Ramos (cell line): Measurements from ENCODE around the gene LY86.
"Not testable (repeated sequence)": the region's sequence is repeated elsewhere in the genome, so short reads cannot be mapped to it uniquely, and the experiment has no call there.

Experiments
- in situ Hi-C: fragments of 300-500 bp; cut with MboI; formaldehyde crosslinking; loops from one replicate; pipeline ENCODE4 v1.14.3; 2022; ENCODE audit warnings: low sequenced_read_pairs; ENCODE audit not compliant: unreplicated experiment

LY86 gene

DNA sequence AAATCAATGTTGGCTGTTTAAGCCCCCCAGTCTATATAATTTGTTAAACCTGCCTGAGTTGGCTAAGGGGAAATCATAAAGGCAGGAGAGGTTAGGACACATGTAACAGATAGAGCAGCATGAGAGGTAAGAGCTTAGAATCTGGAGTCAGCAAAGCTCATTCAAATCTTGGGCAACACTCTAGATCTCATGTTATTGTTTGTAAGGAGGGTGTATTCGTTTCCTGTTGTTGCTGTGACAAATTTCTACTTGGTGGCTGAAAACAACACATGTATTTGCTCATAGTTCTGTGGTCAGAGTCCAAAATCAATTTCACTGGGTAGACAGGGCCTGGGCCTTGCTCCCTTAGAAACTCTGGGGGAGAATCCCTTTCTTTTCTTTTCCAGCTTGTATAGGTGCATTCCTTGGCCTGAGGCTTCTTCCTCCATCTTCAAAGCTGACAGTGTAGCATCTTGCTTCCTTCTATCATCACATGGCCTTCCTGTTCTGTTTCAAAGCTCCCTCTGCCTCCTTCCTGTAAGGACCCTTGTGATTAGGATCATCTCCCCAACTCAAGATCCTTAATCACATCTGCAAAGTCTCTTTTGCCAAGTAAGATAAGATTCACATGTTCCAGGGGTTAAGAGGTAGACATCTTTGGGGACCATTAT is 4.4 kb downstream of the LY86 start:
- in situ Hi-C loops, result no loop called here

DNA sequence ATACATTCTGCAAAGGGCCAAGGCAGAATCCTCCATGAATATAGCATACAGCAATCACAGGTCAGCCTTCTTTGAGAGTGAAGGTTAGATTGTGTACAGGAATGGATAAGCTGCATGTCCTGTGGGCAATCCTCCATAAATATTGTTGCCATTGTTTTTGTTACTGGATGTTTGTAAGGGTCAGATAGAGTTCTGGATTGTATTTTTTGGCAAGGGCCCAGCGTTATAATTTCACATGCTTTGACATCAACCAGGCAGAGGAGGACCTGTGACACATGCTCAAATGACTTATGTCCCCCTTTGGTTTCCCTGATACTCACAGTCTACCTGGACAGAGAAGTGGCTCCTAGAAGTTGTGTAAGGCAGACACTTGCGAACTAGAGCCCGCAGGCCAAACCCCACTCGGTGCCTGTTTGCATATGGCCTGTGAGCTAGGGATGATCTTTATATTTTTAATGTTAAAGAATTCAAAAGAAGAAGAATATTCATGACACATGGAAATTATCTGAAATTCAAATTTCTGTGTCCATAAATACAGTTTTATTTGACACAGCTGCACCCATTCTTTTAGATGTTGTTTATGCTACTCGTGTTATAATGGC is 5.4 kb downstream of the LY86 start:
- in situ Hi-C loops, result no loop called here

DNA sequence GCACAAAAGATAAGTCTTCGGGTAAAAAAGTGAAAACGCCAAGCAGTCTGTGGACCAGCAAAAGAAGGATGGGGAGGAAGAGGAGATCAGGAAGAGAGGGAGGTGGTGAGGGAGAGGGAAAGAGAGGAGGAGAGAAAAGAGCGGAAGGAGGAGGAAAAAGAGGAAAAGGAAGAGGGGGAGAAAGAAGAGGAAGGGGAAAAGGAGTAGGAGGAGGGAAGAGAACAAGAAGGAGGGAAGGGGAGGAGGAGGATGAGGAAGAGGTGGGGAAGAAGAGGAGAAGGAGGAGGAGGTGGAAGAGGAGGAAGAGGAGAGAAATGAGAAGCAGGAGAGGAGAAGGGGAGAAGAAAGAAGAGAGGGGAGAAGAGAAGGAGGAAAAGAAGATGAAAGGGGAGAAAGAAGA is 6.5 kb downstream of the LY86 start:
- in situ Hi-C loops, result no loop called here

DNA sequence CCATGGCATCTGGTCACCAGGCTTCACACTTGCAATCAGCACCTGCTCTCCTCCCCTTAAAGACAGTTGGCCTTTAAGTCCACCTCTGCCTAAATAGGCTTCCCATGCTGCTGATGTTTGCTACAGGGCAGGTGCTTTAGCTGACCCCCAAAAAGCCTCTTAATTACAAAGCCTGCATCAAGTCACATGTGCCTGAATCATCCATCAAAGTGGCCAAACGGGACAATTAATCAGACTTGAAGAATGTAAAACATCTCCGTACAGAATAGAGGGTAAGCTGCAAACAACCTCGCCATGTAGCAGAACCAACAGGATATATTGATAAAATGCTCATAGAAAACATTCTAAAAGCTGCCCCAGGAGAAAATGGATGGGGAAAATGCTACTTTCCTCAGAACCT is 7.4 kb downstream of the LY86 start:
- in situ Hi-C loops, result no loop called here

DNA sequence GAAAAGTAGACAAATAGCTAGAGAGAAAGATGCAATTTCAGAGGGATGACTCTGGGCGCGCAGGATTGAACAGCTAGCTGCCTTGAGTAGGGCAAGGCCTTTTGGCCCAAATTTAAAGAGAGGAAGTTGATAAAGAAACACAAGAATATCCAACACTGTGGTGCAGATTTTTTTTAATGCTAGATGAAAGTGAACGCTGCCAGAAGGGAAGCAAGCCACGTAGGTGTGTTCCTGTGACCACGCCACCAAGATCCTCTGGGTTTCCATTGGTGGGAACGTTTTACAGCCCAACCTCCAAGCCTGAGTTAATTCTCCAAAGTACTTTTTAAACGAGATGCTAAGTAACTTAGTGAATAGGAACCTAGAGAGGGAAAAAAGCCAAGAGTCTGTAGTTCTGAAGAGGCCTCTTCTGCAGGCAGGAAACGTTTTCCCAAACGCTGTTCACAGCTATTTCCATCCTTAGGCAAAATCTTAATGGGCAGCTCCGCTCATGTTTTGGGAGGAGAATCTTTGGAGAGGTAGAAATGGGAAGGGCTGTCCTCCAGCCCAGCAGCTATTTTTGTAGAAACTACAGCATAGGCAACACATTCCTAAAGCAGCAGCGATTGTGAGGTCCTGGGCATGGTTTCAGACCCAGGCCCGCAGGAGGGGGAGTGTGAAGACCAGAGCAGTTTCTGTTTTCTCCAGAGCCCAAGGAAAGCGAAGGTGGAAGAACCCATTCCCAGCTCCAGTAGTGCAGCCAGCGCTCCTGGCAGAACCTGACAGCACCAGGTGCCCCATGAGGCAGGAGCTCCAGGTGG is 8.2 kb downstream of the LY86 start:
- in situ Hi-C loops, result no loop called here

DNA sequence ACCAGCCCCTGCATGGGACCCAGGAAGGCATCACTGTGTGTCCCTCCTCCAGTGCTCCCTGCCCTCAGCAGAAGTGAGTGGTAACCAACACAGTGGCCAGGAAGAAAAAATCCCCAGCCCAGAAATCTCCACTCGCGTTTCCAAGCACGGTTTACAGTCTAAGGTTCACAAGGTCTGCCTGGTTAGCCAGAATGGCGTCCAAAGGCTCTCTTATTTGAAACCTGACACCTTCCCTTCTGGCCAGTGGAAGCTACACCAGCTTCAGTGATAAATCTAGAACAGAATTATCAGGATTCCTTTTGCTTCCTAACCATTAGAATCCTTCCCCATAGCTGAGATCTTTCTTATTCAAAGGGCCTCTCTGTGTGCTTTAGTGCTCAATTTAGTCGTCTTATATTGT is 9.2 kb downstream of the LY86 start:
- in situ Hi-C loops, result no loop called here

DNA sequence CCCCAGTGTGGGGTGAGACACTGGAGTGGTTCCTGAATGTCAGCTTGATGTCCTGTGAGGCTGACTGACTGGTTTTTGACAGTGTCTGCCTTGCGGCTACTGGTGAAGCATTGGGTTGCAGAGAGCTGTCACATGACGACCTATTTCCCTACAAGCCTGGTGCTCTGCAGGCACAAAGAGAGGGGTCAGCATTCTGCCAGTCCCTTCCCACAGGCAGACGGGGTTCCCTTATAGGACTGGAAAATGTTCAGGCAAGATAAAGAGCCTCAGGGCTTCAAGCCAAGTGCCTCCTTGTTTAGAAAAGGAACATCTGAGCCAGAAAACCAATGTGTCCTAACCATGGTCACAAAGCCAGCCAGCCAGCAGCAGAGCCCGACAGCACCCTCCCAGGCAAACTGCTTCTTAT is 11.0 kb downstream of the LY86 start:
- in situ Hi-C loops, result no loop called here

DNA sequence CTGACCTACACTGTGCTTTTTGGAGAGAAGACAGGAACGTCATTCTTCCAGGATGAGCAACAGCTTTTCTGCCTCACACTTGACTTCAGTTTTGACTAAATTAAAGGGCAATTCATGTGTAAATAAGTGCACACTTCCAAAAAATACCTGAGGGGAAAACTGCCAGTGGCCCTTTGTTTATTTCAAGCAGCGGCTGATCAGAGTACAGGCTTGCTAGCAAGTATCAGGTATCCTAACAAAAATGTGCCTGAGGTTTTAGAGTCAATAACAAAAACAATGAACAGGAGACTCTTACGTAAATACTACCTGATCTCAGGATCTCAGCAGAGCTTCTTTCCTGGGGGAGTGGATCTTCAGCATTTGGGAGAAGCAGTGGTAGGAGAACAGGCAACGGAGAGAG is 12.4 kb downstream of the LY86 start:
- in situ Hi-C loops, result no loop called here

DNA sequence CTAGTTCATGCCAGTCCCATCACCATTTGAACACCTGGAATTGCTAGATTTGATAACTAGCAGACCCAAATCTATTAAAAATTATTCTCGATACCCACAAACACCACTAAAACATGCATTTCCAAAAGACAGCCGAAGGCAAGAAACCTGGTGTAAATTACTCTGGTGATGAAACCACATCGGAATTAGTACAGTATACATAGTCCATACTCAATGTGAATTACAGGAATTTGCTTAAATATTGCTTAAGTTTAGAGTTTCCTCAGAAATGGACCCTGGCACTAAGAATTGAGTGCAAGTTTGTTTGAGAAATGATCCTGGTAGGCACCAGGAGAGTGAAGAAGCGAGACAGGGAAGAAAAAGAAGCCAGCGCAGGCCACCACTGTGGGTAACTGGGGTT is 13.7 kb downstream of the LY86 start:
- in situ Hi-C loops, result no loop called here

DNA sequence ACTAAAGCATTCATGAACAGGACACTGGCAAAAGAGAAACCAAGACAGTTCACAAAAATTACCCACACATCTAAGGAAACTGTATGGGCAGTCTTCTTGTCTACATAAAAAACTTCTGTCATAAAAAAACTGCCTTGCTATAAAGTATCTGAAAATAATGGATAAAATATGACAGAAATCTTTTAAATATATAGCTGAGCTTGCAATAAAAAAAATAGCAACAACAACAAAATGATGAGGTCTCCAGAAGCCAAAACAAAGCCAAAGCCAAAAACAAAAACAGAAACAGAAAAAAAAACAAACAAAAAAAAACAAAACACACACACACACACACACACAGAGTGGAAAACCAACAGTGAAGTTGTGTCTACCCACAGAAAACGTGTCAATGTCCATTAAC is 14.8 kb downstream of the LY86 start:
- in situ Hi-C loops, result no loop called here

DNA sequence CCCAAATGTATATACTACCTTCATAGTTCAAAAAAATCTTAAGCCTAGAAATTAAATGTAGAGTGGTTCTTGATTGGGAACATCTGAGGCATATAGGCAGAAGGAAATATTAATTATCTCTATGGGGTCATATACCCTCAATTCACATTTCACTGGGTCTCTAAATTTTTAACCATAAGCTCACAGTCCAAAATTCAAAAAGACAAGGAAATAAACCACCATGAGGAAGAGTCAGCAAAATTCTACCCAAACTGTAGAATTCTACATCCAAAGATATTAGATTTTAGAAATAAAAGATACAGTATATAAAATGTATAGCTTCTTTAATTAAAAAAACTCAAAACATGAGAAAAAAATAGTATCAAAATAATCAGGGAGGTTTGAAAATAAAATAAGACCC is 15.5 kb downstream of the LY86 start:
- in situ Hi-C loops, result no loop called here

DNA sequence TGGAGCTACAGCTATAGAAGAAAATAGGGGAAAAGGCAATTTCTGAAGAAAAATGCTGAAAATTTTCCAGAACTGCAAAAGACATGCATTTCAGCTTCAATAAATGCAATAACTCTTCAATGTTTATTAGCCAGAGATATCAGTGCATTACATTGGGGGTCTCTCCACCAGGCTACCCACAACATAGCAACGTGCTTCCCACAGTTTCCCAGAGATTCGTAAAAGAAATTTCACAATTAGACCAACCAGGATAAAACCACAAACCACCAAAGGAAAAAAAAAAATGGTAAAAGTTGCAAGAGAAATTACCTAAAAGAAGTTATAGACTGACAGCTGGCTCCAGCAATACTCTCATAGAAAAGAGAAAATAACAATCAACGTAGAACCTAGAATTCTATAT is 16.0 kb downstream of the LY86 start:
- in situ Hi-C loops, result no loop called here

DNA sequence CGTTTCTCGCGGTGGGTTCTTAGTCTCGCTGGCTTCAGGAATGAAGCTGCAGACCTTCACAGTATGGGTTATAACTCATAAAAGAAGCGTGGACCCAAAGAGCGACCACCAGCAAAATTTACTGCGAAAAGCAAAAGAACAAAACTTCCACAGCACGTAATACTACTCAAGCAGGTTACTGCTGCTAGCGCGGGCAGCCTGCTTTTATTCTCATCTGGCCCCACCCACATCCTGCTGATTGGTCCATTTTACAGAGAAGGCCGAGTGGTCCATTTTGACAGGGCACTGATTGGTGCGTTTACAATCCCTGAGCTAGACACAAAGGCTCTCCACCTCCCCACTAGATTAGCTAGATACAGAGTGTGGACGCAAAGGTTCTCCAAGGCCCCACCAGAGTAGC is 17.4 kb downstream of the LY86 start:
- in situ Hi-C loops, result no loop called here

DNA sequence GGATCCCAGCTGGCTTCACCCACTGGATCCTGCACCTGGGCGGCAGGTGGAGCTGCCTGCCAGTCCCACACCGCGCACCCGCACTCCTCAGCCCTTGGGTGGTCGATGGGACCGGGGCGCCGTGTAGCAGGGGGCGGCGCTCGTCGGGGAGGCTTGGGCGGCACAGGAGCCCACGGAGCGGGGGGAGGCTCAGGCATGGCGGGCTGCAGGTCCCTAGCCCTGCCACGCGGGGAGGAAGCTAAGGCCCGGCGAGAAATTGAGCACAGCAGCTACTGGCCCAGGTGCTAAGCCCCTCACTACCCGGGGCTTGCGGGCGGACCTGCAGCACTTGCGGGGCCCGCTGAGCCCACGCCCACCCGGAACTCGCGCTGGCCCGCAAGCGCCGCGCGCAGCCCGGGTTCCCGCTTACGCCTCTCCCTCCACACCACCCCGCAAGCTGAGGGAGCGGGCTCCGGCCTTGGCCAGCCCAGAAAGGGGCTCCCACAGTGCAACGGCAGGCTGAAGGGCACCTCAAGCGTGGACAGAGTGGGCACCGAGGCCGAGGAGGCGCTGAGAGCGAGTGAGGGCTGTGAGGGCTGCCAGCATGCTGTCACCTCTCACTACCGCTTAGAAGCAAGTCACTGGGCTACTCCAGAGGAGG is 18.0 kb downstream of the LY86 start:
- in situ Hi-C loops, result not testable (repeated sequence)

DNA sequence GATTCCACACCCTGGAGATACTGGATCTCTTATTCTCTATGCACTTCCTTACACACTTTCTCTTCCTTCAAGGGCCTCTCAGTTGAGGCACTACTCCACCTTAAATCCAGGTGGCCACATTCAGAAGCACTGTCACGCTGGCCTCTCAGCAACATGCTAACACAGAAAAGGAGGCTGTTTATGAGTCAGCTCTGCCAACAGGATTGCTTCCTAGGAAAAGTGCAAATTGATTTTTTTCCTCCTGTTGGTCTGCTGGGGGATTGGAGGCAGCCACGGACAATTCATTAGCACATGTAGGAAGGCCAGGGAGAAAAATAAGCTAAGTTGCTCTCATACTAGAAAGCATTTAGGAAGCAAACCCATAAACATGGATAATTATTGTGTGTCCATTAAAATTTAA is 20.9 kb downstream of the LY86 start:
- in situ Hi-C loops, result no loop called here

DNA sequence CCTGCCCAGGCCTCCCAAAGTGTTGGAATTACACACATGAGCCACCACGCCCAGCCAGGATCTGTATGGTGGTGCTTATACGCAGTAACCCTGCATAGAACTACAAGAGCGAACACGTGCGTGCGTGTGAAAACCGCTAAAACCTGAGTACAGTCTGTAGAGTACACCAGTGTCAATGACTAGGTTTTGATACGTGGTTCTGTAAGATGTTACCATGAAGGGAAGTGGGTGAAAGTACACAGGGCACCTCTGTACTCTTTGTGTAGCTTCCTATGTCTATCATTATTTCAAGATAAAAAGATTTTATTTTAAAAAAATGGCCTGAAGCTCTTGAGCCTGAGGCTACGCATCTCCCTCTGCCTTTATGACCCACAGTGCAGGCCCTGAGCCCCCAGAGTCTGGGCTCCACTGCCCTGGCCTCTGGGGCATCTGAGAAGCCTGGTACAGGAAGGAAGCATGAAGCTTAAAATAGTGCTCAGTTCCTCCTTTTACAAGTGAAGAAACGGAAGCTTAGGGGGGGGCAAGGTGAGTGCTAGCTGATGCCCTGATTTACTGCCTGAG is 21.6 kb downstream of the LY86 start:
- in situ Hi-C loops, result no loop called here

DNA sequence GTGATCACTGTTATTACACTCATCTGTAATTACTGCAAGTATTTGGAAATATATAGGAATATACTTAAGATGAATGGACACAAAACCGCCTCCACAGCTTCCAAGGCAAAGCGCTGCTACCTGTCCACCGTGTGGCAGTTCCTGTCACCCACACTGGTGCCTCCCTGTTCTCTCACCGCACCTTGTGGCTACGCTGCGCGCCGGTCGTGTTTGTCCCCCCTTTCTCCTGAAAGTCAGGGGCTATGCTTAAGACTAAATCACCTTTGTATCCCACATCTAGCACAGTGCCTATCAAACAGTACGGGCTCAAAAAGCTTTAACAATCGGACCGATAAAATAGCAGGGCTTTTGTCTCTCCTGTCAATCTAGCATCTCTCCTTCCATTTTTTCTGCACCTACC is 23.0 kb downstream of the LY86 start:
- in situ Hi-C loops, result no loop called here

DNA sequence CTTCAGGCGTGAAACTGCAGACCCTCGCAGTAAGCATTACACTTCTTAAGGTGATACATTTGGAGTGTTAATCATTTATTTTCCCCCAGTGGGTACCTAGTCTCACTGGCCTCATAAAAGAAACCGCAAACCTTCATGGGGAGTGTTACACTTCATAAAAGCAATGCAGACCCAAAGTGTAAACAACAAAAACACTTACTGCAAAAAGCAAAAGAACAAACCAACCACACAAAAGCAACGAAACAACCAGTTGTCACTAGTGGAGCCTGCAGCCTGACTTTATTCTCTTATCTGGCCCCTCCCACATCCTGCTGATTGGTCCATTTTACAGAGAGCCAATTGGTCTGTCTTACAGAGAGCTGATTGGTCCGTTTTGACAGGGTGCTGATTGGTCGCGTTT is 23.8 kb downstream of the LY86 start:
- in situ Hi-C loops, result no loop called here

DNA sequence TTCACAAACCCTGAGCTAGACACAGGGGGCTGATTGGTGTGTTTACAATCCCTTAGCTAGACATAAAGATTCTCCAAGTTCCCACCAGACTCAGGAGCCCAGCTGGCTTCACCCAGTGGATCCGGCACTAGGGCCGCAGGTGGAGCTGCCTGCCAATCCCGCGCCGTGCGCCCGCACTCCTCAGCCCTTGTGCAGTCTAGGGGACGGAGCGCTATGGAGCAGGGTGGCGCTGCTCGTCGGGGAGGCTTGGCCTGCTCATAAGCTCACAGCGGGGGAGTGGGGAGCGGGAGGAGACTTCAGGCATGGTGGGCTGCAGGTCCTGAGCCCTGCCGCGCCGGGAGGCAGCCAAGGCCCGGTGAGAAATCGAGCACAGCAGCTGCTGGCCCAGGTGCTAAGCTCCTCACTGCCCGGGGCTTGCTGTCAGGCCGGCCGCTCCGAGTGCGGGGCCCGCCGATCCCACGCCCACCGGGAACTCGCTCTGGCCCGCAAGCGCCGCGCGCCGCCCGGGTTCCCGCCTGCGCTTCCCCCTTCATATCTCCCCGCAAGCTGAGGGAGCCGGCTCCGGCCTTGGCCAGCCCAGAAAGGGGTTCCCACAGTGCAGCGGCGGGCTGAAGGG is 24.7 kb downstream of the LY86 start:
- in situ Hi-C loops, result not testable (repeated sequence)
